ENCODE measurements around the gene SCN4B.

DNA sequence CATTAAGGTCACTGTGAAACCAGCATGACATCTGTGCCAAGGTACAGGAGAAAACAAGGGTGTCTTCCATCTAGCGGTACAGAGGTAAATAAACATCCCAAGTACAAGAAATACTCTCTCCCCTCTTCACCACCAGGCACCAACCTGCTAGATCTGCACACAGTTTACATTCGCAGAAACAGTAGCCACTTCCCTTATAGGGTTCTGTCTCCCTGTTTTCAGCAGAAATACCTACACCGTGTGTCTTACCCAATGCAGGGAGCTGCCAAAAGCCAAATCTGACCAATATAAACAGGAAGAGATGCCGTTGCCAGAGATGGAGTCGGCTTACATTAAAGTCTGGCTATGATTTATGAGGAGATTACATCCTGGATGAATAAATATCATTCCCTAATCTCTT is 1.2 kb downstream of the SCN4B start:
- TF ChIP-seq POLR2AphosphoS5 (IDR thresholded peaks at IDR 0.05): no peak
- no peak for TF ChIP-seq EP300 (IDR thresholded peaks at IDR 0.05)

Measured in stomach (tissue), 4 donors.